ENCODE results near the gene RAC2.

RAC2 gene

DNA sequence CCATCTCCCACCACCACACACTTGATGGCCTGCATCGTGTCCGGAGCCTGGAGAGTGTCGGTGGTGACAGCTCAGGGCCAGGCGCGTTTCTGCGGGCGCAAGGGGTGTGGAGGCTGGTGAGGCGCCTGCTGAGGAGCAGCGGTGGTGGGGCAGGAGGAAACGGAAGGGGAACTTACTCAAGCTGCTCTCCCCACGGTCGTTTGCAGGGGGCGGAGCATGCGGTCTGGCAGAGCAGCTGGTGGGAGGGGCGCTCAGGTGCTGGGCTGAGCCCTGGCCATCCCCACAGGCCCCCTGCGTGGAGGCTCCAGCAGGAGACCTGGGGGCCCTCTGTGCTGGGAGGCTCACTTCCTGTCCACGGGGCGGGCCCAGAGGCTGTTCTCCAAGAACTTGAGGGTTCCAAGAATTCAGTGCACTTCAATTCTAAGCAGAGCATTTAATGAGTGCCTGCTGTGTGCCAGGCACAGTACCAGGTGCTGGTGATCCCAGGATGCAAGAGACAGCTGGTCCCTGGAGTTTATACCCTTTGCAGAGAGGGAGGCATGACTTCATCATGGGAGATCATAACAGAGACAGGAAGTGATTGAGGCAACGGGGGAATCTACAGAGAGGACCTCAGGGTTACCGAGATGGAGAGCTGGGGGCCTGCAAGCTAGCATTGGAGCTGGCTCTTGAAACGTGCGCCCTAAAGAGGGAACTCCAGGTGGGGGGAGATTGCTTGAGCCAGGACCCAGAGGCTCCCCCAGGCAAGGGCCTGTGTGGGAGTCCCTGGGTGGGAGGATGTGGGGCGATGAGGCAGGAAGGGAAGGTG, at the start of gene RAC2:
Gene RAC2 (minus strand): TSS at position 156 of the 808 bp plus-strand sequence. CDS start 121 bp downstream, at position 35.
- DNase-seq = peak in 1 of 2 experiments; percentile 28

DNA sequence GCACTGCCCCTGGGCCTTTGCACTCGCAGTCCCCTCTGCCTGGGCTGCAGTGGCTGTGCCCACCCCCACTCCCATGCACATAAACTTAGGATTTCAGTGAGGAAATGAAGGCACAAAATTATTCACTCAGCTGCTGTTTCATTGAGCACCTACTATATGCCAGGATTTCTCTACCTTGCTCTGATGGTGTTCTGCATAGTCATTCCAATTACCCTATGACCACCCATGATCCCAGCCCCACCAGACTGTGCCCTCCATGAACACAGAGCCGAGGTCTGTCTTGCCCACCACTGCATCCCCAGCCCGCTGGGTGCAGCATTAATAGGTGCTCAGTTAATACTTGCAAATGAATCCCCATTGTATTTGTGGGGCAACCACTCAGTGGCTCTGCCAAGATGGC, 49.1 kb upstream of the RAC2 start:
- no peak for DNase-seq

DNA sequence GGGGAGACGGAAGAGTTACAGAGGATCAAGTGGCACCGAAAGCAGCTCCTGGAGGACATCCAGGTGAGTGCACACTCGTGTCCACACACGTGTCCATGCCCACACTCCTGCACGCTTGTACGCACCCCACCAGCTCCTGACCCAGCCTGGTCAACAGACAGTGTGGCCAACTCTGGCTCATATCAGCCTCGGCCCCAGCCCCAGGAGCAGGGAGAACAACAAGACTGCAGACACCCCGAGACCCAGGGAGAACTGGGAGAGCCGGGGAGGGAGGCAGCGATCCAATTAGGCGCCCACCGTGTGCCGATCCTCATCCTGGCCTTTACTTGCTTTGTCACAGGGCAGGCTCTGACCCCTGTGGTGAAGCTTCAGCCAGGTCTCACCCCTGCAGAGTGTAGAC, 48.6 kb upstream of the RAC2 start:
- no peak for DNase-seq

DNA sequence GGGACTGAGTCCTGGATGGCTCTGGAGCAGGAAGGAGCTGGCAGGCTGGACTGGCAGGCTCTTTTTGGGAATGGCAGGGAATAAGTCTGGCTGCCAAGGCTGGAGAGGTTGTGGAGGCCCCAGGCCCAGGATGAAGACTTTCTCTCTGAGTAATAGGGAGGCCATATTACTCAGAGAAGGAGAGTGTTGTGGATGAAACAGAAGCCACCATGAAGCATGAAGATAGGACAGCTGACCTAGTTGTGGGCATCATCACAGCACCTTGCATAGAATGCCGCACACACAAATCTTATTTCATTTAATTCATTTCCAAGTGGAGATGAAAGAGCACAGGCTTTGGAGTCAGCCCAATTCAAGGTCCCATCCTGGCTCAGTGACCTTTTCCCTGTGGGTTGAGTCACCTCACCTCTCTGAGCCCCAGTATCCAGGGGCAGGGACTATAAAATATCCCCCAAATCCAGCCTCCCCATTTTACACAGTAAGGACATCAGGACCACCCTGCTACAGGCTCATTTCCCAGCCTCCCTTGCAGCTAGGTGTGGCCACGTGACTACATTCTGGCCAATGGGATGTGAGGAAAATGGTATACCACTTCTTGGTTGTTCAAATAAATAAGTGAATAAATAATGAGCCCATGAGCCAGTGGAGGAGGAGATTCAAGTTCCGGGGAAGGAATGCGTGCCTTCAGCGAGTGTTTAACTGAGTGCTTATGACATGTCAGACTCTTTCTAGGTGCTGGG, 47.7 kb upstream of the RAC2 start:
- no peak for DNase-seq

DNA sequence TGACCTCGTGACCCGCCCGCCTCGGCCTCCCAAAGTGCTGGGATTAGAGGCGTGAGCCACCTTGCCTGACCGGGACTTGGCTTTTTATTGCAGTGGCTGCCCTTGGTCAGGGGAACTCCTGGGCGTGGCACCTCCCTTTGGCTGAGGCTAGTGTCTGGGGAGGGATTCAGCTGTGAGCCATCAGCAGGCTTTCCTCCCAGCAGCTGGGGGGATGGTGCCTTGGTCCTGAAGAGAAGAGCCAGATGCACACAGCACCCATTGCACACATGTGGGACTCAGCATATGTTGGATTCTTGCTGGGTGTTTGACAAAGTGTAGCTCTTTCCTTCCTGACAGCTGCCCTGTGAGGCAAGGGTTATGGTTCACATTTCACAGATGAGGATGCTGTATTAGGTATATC, 46.7 kb upstream of the RAC2 start:
- no peak for DNase-seq

DNA sequence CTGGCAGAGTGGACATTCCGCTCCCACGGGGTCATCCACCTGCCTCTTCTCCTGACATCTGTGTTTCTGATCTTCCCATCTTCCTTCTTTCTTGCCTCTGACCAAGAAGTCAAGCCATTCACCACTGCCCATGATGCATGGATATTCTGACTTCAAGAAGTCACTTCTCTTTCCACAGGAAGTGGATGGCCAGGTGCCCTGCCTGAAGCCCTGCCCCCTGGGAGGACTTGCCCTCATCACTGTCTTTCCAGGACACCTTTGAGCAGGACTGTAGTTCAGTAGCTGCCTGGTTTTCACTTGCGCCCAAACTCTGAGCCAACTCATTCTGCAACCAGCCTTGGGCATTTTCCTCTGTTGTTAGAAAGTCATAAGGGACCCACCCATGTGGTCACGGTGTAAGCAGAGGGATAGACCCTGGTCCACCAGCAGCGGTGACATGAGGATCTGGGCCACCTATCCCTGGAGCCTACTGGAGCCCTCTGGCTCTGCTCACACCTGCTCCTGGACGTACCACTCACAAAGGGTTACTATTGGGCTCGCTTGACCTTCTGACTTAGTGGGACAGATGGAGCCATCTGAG, 45.2 kb upstream of the RAC2 start:
- DNase-seq = no peak

DNA sequence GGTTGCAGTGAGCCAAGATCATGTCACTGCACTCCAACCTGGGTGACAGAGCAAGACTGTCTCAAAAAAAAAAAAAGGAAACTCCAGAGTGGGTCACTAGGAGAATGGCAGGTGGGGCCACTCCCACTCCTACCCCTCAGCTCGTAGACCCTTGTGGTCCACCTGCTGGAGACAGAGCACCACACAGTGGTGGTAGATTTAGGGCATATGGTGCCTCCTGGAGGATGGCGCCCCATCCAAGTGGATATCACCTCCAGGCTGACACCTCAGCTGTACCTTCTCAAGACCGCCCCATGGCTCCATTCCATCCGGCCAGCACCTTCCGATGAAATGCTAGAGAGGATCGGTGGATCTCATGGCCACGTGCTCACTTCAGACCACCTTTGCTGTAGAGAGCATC, 44.5 kb upstream of the RAC2 start:
- DNase-seq = no peak

DNA sequence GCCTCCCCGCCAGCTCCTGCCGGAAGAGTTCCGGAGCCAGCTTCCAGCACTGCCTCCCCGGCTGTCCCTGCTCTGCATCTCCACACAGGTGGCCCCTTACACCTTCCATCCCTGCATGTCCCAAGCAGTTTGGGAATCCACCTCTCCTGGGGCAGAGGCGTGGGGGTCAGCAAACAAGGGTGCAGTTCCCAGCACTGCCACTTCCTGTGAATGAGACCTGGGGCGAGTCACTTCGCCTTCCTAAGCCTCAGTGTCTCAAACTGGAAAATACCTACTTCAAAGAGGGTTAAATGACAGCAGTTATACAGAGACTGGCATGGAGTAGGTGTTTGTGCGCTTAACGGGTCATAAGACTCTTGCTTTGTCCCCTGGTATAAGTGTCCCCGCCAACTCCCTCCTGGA, 43.5 kb upstream of the RAC2 start:
- DNase-seq = no peak

DNA sequence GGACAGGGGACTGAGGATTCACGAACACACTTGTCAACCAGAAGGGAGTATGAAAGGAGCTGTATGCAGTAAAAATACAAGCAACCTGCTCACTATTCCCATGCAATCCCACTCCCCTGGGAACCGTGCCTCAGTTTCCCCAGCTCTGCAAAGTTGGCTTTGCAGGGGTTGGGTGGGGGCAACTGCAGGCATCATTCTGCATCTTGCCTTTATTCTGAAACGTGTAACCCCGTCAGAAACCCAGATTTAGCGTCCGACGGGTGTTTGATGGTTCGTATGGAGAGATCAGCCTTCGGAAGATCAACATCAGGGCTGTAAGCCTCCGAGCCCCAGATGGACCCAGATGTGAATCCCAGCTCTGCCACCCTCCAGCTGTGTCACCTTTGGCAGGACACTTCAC, 41.9 kb upstream of the RAC2 start:
- no peak for DNase-seq

DNA sequence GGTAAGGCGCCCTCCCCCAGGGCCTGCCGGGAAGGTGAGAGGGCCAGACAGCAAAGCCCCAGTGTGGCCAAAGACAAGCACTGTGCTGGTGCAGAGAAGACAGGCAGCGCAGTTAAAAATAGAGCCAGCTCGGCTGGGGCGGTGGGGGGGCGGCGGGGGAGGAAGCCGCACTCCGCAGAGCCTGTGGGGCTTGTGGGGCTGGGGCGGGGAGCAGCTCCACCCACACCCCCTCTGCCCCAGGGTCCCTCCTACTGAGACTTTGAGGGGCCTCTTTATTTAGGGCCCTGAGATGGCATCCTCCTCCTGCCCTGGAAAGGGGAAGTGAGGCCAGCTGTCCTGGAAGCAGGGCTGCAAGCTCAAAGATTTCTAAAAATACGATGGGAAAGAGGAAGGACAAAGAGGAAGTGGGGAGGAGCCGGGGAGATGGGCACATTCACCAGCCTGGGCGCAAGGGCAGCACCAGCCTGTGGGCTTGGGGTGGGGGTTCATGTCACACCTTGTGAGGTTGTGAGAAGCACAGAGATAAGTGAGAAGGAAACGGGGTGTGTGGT, 40.8 kb upstream of the RAC2 start:
- DNase-seq = no peak

DNA sequence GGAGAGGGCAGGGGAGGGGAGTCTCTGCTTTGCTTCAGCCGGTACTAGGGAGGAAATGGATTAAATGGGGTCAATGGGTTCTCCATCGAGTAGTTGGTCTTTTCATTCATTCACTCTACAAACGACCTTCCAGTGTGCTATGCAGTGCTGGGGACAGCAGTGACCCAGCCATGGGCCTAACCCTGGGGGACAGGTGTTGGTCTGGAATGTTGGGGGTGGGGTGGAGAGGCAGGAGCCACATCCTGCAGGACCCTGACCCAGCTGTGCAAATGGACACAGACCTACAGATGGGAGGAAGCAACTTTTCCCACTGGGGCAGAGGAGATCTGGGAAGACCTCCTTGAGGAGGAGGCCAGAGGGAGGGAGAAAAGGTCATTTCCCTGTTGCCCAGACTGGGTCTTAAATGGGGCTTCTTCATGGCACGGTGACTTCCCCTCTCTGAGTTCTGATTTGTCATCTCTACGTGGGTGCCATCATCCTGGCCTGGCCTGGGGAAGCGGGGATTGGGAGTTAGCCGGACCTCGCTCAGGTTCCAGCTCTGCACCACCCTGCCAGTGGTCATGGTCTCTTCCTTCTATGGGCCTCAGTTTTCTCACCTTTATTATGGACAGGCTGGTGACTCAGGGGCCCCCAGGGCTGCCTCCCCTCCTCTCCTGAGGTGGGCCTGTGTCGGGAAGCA, 40.2 kb upstream of the RAC2 start:
- DNase-seq = no peak

DNA sequence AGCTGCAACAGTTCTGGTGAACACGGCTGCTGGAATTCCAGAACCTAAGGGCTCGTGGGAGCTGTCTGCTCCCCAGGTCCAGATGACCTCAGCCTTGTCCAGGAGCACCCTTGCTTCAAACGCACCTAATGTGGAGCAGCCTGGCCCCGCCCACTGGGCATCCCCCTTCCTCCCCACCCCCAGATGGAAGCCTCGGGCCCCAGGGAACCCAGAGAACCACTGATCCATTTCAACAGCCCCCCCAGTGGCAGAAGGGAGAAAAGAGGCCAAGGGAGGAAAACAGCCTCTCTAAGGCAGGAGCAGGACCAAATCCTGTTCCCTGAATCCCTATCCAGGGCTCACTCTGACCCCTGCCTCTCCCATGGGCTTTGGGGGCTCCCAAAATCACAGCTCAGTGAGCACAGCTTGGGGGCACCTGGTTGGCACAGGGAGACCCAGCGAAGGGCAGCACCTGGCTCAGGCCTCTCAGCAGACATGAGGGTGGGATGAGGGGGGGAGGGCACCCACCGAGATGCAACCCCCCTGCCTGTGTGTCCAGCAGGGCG, 39.4 kb upstream of the RAC2 start:
- no peak for DNase-seq

DNA sequence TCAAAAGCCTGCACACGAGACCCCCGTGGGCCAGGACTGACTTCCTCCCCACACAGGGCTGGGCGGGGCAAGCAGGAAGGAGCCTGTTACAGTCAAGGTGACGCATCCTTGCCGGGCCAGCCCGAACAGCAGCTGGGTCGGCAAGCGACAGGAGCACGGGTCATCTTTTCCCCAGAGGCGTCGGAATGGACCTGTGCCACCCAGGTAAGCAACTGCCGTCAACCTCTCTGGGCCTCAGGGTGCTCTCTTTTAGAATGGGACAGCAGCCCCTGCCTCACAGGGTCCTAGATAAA, 38.3 kb upstream of the RAC2 start, which contains the start of gene CYTH4:
Gene CYTH4 (plus strand): TSS at position 124 of the 293 bp plus-strand sequence. CDS start 62 bp downstream, at position 186.
- no peak for DNase-seq

DNA sequence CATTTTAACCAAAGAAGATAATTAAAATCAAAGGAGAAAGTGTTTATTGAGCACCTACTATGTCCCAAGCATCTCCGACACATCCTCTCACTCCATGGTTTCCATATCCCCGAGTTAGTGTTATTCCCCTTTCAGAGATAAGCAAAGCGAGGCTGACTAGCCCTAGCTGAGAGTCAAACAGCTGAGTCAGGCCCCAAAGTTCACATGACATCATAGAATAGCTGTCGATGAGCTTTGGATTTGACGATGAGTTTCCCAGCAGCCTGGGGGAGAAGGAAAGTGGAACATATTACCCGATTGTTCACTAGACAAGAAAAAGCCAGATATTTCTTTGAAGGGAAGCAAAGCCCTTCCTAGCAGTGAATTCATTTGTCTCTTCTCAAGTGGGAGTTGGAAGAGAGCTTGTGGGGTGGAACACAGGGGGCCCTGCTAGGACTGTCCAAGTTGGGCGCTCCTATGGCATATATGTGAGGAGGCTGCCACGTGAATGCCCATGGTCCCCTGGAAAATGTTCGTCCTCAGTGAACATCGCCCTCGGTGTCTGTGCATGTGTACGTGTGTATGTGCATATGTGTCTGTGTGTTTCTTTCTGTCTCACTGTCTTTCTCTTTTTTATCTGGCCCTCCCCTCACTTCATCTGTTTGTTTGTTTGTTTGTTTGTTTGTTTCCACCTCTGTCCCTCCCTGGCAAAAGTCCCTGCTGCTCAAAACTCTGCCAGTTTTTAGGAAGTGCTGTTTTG, 37.7 kb upstream of the RAC2 start:
- no peak for DNase-seq

DNA sequence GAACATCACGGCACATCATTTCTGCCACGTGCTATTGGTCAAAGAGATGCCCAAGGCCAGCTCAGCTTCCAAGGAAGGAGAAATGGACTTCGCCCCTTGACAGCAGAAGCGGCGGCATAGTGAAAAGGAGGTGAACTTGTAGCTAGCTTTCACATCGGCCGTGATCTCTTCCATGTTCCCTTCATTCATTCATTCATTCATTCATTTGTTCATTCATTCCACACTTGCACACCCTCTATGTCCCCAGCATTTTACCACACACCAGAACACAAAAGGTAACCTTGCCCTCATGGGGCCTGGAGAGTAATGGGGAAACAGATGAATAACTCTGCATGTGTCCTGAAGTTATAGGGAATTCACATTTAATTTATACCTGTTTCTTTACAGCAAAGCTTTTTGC, 37.1 kb upstream of the RAC2 start:
- no peak for DNase-seq

DNA sequence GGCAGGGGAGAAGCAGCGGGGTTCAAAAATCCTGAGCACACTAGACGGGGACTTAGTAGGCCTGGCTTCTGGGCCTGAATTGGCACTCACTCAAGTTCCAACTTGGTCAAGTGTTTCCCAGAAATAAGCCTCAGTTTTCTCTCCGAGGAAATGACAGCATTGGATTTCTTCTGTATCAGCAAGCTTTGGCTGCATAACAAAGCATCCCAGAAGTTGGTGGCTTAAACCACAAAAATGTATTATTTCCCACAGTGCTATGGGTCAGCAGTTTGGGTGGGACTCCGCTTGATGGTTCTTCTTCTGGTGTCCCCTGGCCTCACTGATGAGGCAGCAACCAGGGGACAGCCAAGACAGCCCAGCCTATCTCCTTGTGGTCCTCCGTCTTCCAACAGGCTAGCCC, 36.6 kb upstream of the RAC2 start:
- DNase-seq = no peak

DNA sequence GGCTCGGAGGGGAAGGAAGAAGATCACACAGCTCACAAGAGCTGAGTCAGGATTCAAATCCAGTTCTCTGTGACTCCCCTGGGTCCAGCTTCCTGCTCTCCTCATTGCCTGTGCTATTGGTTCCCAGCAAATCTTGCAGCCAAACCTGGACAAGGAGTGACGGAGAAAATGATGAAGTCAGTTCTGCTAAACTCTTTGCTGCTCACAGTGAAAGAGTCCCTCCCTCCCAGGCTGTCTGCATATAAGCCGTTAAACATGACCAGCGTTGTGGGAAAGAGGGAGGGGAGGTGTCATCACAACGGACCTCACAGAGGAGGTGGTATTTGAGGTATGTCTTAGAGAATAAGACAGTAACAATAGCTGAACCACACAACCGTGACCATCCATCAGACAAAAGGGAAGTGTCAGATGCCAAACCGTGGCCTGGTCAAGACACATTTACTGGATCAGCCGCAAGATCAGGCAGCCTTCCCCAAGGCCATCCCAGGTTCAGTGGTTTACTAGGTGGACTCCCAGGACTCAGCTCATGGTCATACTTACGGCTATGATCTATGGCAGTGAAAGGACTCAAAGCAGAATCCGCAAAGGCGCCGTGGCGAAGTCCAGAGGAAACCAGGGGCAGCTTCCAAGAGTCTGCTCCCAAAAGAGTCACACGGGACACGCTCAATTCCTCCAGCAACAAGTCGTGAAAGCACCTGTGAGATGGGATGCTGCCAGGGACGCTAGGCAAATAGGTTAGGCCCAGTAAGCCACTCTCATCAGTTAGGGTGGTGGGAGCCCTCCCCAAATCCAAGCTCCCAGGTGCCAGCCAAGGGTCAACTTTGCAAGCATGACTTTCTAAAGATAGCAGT, 35.5 kb upstream of the RAC2 start:
- DNase-seq = no peak

DNA sequence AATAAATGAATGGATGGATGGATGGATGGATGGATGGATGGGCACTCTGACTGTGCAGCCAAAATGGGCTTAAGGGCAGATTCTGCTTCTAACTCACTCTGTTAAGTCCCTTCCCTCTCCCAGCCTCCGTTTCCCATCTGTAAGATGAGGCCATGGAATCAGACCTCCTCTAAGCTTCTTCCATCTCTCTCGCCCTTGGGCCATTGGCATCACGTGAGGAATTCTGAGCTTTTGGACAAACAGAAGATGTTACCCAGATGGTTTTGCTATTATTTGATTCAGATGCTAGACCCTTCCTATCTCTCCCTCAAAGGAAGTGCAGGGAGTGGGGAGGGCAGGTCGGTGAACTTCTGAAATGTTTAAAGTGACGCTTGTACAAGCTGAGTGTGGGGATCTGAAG, 34.2 kb upstream of the RAC2 start:
- no peak for DNase-seq

DNA sequence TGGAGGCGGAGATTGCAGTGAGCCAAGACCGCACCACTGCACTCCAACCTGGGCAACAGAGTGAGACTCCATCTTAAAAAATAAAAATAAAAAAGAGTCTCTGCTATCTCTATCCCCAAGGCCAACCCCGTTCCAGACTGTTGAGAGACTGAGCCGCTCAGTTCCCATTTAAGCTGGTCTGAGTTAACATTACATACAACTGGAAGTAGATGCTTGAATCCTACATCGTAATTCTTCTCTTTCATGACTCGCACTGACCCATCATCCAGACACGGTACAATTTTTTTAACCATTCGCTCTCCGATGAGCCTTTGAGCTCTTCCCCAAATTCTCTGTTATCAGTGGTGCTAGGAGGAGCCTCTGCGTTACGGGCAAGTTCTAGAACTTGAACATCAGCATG, 33.3 kb upstream of the RAC2 start:
- no peak for DNase-seq

DNA sequence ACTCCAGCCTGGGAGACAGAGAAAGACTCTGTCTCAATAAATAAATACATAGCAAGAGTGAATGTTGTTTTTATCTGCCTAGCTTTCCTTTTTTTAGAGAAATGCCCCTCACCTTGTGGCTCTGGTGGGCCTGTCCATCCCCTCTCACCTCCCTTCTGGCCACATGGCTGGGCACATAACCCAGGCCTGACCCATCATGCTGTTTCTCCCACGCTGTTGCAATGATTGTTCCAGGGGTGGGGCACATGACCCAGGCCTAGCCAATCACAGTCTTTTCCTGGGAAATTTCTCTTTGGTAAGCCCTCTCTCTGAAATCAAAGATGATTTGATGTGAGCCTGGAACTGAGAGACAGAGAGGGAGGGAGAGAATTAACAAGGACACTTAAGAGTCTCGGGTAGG, 32.7 kb upstream of the RAC2 start:
- no peak for DNase-seq

DNA sequence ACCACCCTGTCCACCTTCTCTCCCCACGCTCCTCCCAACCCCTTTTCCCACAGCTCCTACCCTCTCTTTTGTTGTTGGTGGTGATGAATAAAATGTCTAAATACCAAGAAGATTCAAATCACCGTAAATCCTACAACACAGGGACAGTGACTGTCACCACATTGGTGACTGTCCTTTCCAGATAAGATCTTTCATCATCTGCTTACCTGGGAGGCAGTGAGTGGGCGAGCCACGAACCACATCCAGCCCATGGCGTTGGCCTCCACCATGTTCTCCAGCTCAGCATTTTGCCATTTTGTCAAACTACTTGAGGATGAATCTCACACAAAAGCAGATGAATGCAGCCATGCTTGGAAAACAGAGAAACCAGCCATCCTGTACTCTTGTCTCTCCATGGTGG, 31.6 kb upstream of the RAC2 start:
- DNase-seq = no peak

Data from NCI-H526 (cell line).